Gastrocnemius medialis (tissue), 4 donors: ENCODE results near the gene TTLL5. TPM values are rescaled to one million over a fixed set of nuclear protein-coding genes. Genes with fewer than 3 reads are reported as not detected.

Experiments used
- ATAC-seq, 2 donors: fragments of 150-250 bp; one replicate each; pipeline ENCODE4 v1.9.1; 2016
- DNase-seq, 2 donors: peaks; one replicate each; pipeline ENCODE4 v3.0.0-alpha.2; 2019
- H3K27ac ChIP-seq, 4 donors: fragments of 200-600 bp; sonication (generic); 1 replicate in 1 of 4; 2 replicates in 3 of 4; pipeline ENCODE4 v1.5.1; 2016 to 2018; ENCODE audit warnings: mild to moderate bottlenecking in 2 of 4, moderate library complexity in 1 of 4
- H3K27me3 ChIP-seq, 3 donors: fragments of 200-600 bp; sonication (generic) in 2 of 3; 1 replicate in 1 of 3; 2 replicates in 2 of 3; pipeline versions ENCODE4 v1.5.1 to v1.6.0; 2016 to 2019; ENCODE audit warnings: mild to moderate bottlenecking in 1 of 3, moderate library complexity in 1 of 3
- H3K36me3 ChIP-seq, 2 donors: fragments of 200-600 bp; sonication (generic) in 1 of 2; one replicate each; pipeline ENCODE4 v1.5.1; 2017 to 2018
- H3K4me1 ChIP-seq, 2 donors: fragments of 200-600 bp; sonication (generic) in 1 of 2; one replicate each; pipeline ENCODE4 v1.5.1; 2016 to 2017; ENCODE audit warnings: mild to moderate bottlenecking in 2 of 2
- H3K4me3 ChIP-seq, 4 donors: fragments of 200-600 bp; sonication (generic) in 3 of 4; 1 replicate in 1 of 4; 2 replicates in 3 of 4; pipeline ENCODE4 v1.5.1; 2016 to 2019; ENCODE audit warnings: mild to moderate bottlenecking in 2 of 4
- H3K9me3 ChIP-seq, 3 donors: fragments of 200-600 bp; sonication (generic) in 2 of 3; 1 replicate in 1 of 3; 2 replicates in 2 of 3; pipeline ENCODE4 v1.5.1; 2016 to 2019
- POLR2A ChIP-seq, 2 donors: fragments of 450-650 bp; IDR thresholded peaks; one replicate each; pipeline ENCODE4 v1.6.1; 2017; ENCODE audit warnings: antibody characterized with exemption in 2 of 2, mild to moderate bottlenecking in 2 of 2, moderate library complexity in 2 of 2
- in situ Hi-C, 4 donors: fragments of 200-750 bp; cut with MboI; loops; one replicate each; pipeline versions ENCODE4 v1.15.0 to v1.8.0; 2017; ENCODE audit warnings: low sequenced_read_pairs in 4 of 4
- intact Hi-C: fragments of 100-400 bp; cut with DNase I; formaldehyde crosslinking; loops from one replicate; pipeline ENCODE4 v1.15.1; 2023; ENCODE audit warnings: low total_unique reads
- total RNA-seq, 4 donors: library from RNA; depleted of rRNA; stranded (reverse); fragments of >200 nt; gene quantifications; one replicate each; pipeline versions ENCODE4 v1.1.0 to v1.2.3, GENCODE V29; 2016
- TF ChIP-seq, protein P1 (sequence below), 5 experiments: fragments of 450-650 bp in 3 of 5; fragments of 200-600 bp in 2 of 5; sonication (generic) in 2 of 5; IDR thresholded peaks in 4 of 5; conservative IDR thresholded peaks in 1 of 5; 1 replicate in 4 of 5; 2 replicates in 1 of 5; pipeline ENCODE4 v1.5.1; 2016 to 2019; ENCODE audit warnings: antibody characterized with exemption in 5 of 5, mild to moderate bottlenecking in 3 of 5, moderate library complexity in 3 of 5

TTLL5 gene
- total RNA-seq, 4 donors from 2014 or later = 9.1 to 36.0 (median 16.4) TPM

DNA sequence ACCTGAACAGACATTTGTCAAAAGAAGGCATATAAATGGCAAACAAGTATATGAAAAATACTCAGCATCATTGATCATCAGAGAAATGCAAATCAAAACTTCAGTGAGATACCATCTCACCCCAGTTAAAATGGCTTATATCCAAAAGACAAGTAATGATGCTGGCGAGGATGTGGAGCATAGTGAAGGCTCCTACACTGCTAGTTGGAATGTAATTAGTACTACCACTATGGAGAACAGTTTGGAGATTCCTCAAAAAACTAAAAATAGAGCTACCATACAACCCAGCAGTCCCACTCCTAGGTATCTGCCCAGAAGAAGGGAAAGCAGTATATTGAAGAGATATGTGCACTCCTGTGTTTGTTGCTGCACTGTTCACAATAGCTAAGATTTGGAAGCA, 174.7 kb downstream of the TTLL5 start:
- no peak overlapping the region for H3K27ac ChIP-seq
- no peaks in the 10 kb centered on the region for H3K9me3 ChIP-seq
- in situ Hi-C loops = no loop called here
- TF ChIP-seq POLR2A (IDR thresholded peaks at IDR 0.05) = no peak
- TF ChIP-seq, protein P1, sequence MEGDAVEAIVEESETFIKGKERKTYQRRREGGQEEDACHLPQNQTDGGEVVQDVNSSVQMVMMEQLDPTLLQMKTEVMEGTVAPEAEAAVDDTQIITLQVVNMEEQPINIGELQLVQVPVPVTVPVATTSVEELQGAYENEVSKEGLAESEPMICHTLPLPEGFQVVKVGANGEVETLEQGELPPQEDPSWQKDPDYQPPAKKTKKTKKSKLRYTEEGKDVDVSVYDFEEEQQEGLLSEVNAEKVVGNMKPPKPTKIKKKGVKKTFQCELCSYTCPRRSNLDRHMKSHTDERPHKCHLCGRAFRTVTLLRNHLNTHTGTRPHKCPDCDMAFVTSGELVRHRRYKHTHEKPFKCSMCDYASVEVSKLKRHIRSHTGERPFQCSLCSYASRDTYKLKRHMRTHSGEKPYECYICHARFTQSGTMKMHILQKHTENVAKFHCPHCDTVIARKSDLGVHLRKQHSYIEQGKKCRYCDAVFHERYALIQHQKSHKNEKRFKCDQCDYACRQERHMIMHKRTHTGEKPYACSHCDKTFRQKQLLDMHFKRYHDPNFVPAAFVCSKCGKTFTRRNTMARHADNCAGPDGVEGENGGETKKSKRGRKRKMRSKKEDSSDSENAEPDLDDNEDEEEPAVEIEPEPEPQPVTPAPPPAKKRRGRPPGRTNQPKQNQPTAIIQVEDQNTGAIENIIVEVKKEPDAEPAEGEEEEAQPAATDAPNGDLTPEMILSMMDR (IDR thresholded peaks at IDR 0.05 in 4 of 5, conservative IDR thresholded peaks at IDR 0.05 in 1 of 5) = no peak
- DNase-seq (no peak), ATAC-seq (no peak)
- peaks cover 0 to 13% of the 10 kb centered on the region in 2 donors for H3K4me1 ChIP-seq
- no peaks in the 10 kb centered on the region for H3K36me3 ChIP-seq
- H3K27me3 ChIP-seq = no peaks in the 10 kb centered on the region
- H3K4me3 ChIP-seq = no peak overlapping the region
- intact Hi-C loops = no loop called here

DNA sequence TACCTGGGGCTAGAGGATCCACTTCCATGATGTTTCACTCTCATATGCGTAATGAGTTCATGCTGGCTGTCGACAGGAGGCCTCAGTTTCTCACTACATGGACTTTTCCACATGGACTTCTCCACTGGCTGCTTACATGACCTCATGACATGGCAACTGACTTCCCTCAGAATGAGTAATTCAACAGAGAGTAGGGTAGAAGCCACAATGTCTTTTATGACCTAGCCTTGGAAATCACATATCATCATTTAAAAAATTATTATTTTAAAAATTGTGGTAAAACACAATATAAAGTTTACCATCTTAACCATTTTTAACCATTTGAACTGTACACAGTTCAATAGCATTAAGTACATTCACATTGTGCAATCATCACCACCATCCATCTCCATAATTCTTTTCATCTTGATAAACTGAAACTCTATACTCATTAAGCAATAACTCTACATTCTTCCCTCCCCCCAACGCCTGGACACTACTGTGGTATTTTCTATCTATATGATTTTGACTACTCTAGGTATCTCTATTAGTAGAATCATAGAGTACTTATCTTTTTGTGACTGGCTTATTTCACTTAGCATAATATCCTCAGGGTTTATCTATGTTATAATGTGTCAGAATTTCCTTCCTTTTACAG, 176.2 kb downstream of the TTLL5 start:
- Histone ChIP-seq H3K27me3 (no peaks in the 10 kb centered on the region), H3K4me3 (no peak overlapping the region), H3K9me3 (no peaks in the 10 kb centered on the region), H3K36me3 (no peaks in the 10 kb centered on the region), H3K4me1 (peaks cover 0 to 5% of the 10 kb centered on the region in 2 donors), H3K27ac (no peak overlapping the region)
- no peak for DNase-seq
- no peak for TF ChIP-seq POLR2A (IDR thresholded peaks at IDR 0.05)
- TF ChIP-seq, protein P1 (IDR thresholded peaks at IDR 0.05 in 4 of 5, conservative IDR thresholded peaks at IDR 0.05 in 1 of 5) = no peak
- no peak for ATAC-seq
- in situ Hi-C loops (no loop called here), intact Hi-C loops (no loop called here)

DNA sequence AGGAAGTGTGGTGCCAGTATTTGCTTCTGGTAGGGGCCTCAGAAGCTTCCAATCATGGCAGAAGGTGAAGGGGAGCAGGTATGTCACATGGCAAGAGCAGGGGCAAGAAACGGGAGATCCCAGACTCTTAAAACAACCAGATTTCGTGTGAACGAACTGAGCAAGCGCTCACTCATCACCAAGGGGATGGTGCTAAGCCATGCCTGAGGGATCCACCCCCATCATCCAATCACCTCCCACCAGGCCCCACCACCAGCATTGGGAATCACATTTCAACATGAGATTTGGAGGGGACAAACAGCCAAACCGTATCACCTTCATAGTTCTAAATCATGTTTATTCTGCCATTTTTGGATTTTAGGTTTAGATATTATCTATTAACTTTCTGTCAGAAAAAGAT, 179.9 kb downstream of the TTLL5 start:
- intact Hi-C loops (no loop called here), in situ Hi-C loops (no loop called here)
- DNase-seq (no peak), ATAC-seq (no peak)
- peaks cover 0 to 5% of the 10 kb centered on the region in 2 donors for H3K4me1 ChIP-seq
- no peaks in the 10 kb centered on the region for H3K36me3 ChIP-seq
- H3K9me3 ChIP-seq = no peaks in the 10 kb centered on the region
- TF ChIP-seq POLR2A (IDR thresholded peaks at IDR 0.05) = no peak
- TF ChIP-seq, protein P1 (IDR thresholded peaks at IDR 0.05 in 4 of 5, conservative IDR thresholded peaks at IDR 0.05 in 1 of 5) = no peak
- H3K27me3 ChIP-seq = no peaks in the 10 kb centered on the region
- no peak overlapping the region for H3K27ac ChIP-seq
- H3K4me3 ChIP-seq = no peak overlapping the region

DNA sequence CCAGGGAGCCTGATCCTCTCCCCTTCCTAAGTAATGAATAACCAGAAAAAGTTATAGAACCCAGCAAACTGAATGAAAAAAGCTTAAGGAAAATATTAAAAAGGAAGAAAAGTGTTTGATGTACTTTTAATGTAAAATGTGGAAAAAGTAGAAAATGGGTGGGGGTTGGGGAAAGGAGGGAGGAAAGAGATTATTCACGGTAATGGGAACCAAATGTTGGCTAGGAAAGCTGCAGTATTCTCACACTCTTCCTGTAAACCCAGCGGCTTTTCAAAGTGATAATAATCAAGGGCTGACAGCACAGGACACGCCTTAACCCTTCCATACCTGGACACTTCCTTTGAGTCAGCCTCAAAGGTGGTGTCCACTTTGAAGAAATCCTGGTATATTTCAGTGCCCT, 181.5 kb downstream of the TTLL5 start:
- Histone ChIP-seq H3K4me3 (no peak overlapping the region), H3K4me1 (peaks cover 0 to 5% of the 10 kb centered on the region in 2 donors), H3K36me3 (no peaks in the 10 kb centered on the region), H3K27ac (no peak overlapping the region), H3K27me3 (no peaks in the 10 kb centered on the region), H3K9me3 (no peaks in the 10 kb centered on the region)
- TF ChIP-seq, protein P1 (IDR thresholded peaks at IDR 0.05 in 4 of 5, conservative IDR thresholded peaks at IDR 0.05 in 1 of 5) = no peak
- TF ChIP-seq POLR2A (IDR thresholded peaks at IDR 0.05) = no peak
- in situ Hi-C loops (no loop called here), intact Hi-C loops (no loop called here)
- no peak for DNase-seq
- ATAC-seq = no peak

GRCh38 chr14:75844486-75844885, 183.4 kb downstream of the TTLL5 start:
- in situ Hi-C loops = no loop called here
- ATAC-seq = no peak

More at GRCh38 chr14:75844486-75844885, 183.4 kb downstream of the TTLL5 start:
- TF ChIP-seq, protein P1 (IDR thresholded peaks at IDR 0.05 in 4 of 5, conservative IDR thresholded peaks at IDR 0.05 in 1 of 5) = no peak
- TF ChIP-seq POLR2A (IDR thresholded peaks at IDR 0.05) = no peak
- H3K27ac ChIP-seq = no peak overlapping the region
- H3K4me1 ChIP-seq = peaks cover 0 to 5% of the 10 kb centered on the region in 2 donors
- H3K4me3 ChIP-seq = no peak overlapping the region
- H3K27me3 ChIP-seq = no peaks in the 10 kb centered on the region
- H3K36me3 ChIP-seq = no peaks in the 10 kb centered on the region
- no peak for DNase-seq
- intact Hi-C loops = no loop called here
- H3K9me3 ChIP-seq = no peaks in the 10 kb centered on the region
